ENCODE data around the gene UBAP1. TPM values are rescaled to one million over a fixed set of nuclear protein-coding genes. Genes with fewer than 3 reads are reported as not detected.
"Not testable (repeated sequence)": the region's sequence is repeated elsewhere in the genome, so short reads cannot be mapped to it uniquely, and the experiment has no call there.

The UBAP1 gene
- total and polyA plus RNA-seq, 9 donors, result 17.9 to 37.4 (median 33.0) TPM

DNA sequence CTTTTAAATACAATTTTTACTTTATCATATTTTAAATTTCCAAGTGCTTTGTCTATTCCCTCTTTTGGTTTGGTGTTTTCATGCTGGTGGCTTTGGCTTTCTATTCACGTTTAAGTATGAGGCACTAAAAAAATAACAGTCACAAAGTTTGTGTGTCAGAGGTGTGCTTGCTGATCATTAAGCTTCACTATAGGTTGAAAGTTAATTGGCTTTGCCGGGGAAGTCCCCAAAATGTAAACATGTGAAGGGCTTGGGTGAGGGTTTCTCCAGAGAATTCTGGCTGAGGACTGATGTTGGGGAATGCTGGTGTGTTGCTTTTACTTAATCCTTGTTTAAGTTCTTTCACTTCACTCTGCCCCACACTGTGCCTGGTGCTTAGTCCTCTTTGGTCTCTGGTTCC is 66.4 kb downstream of the UBAP1 start:
- not testable (repeated sequence) for H3K9me3 ChIP-seq (replicated peaks; ENCODE audit: control insufficient read depth, low read depth, low read length); H3K27ac ChIP-seq (ENCODE audit: low read length); DNase-seq; H3K4me3 ChIP-seq (ENCODE audit: low read length); H3K4me1 ChIP-seq (ENCODE audit: control insufficient read depth, insufficient read depth, low read length); H3K27me3 ChIP-seq (ENCODE audit: control insufficient read depth, insufficient read depth, low read length)
- peaks cover 52% of the 10 kb centered on the region for H3K36me3 ChIP-seq (ENCODE audit: control insufficient read depth, insufficient read depth, low read length)
- WGBS (ENCODE audit: insufficient coverage), result no CpG with 5 or more reads among the region's 2 CpGs

- Histone ChIP-seq H3K27me3 (ENCODE audit: control insufficient read depth, insufficient read depth, low read length) (no peaks in the 10 kb centered on the region), H3K9me3 (replicated peaks; ENCODE audit: control insufficient read depth, low read depth, low read length) (no peaks in the 10 kb centered on the region), H3K36me3 (ENCODE audit: control insufficient read depth, insufficient read depth, low read length) (peaks cover 57% of the 10 kb centered on the region), H3K4me1 (ENCODE audit: control insufficient read depth, insufficient read depth, low read length) (peaks cover 8% of the 10 kb centered on the region), H3K4me3 (ENCODE audit: low read length) (no peak overlapping the region), H3K27ac (ENCODE audit: low read length) (no peak overlapping the region)
- peak; percentile 37 for DNase-seq
- no CpG with 5 or more reads among the region's 2 CpGs for whole genome bisulfite sequencing (ENCODE audit: insufficient coverage)
Measured at GRCh38 chr9:34246453-34246852, 67.6 kb downstream of the UBAP1 start.

DNA sequence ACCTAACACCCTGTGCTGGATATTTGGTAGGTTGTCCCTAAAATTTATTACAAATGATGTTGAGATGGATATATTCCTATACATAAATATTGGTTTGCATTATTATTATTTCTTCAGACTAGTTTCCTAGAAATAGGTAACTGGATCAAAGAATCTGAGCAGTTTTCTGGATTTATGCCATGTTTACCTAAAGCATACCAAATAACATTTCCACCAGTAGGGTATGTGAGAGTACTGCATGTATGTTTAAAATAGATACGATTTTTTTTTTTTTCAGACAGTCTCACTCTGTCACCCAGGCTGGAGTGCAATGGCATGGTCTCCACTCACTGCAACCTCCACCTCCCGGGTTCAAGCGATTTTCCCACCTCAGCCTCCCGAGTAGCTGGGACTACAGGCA is 68.9 kb downstream of the UBAP1 start:
- not testable (repeated sequence) for H3K9me3 ChIP-seq (replicated peaks; ENCODE audit: control insufficient read depth, low read depth, low read length); H3K27me3 ChIP-seq (ENCODE audit: control insufficient read depth, insufficient read depth, low read length); H3K4me3 ChIP-seq (ENCODE audit: low read length); H3K4me1 ChIP-seq (ENCODE audit: control insufficient read depth, insufficient read depth, low read length); H3K27ac ChIP-seq (ENCODE audit: low read length); DNase-seq
- no CpG with 5 or more reads among the region's 4 CpGs for WGBS (ENCODE audit: insufficient coverage)
- peaks cover 57% of the 10 kb centered on the region for H3K36me3 ChIP-seq (ENCODE audit: control insufficient read depth, insufficient read depth, low read length)

GRCh38 chr9:34249274-34249673 is 70.4 kb downstream of the UBAP1 start:
- no peak for DNase-seq
- Histone ChIP-seq H3K27me3 (ENCODE audit: control insufficient read depth, insufficient read depth, low read length) (no peaks in the 10 kb centered on the region), H3K4me1 (ENCODE audit: control insufficient read depth, insufficient read depth, low read length) (peaks cover 22% of the 10 kb centered on the region), H3K4me3 (ENCODE audit: low read length) (no peak overlapping the region), H3K27ac (ENCODE audit: low read length) (no peak overlapping the region), H3K36me3 (ENCODE audit: control insufficient read depth, insufficient read depth, low read length) (peaks cover 63% of the 10 kb centered on the region), H3K9me3 (replicated peaks; ENCODE audit: control insufficient read depth, low read depth, low read length) (no peaks in the 10 kb centered on the region)
- WGBS (ENCODE audit: insufficient coverage), result 97% methylated on average over 7 of the region's 7 CpGs

DNA sequence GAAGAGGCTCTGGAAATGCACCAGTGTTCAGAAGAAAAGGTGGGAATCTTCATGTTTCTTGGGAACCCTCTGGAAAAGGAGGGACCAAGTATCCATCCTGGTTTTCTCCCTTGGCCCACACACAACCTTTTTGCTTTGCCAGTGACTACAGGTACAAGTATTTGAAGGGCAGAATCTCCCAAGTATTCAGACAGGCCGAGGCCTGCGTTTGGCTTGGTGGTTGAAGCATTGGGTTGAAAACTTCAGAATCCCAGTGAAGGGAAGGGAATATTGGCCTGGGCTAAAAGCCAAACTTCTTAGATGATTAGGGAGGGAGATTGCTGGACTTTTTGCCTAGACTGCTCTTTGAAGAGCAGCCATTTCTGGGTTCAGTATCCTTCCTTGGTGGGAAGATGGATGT is 71.9 kb downstream of the UBAP1 start:
- H3K36me3 ChIP-seq (ENCODE audit: control insufficient read depth, insufficient read depth, low read length), result peaks cover 75% of the 10 kb centered on the region
- no peak overlapping the region for H3K4me3 ChIP-seq (ENCODE audit: low read length)
- WGBS (ENCODE audit: insufficient coverage), result 70% methylated on average over 2 of the region's 2 CpGs
- H3K4me1 ChIP-seq (ENCODE audit: control insufficient read depth, insufficient read depth, low read length), result peaks cover 35% of the 10 kb centered on the region
- DNase-seq, result no peak
- no peaks in the 10 kb centered on the region for H3K9me3 ChIP-seq (replicated peaks; ENCODE audit: control insufficient read depth, low read depth, low read length)
- no peaks in the 10 kb centered on the region for H3K27me3 ChIP-seq (ENCODE audit: control insufficient read depth, insufficient read depth, low read length)
- no peak overlapping the region for H3K27ac ChIP-seq (ENCODE audit: low read length)

DNA sequence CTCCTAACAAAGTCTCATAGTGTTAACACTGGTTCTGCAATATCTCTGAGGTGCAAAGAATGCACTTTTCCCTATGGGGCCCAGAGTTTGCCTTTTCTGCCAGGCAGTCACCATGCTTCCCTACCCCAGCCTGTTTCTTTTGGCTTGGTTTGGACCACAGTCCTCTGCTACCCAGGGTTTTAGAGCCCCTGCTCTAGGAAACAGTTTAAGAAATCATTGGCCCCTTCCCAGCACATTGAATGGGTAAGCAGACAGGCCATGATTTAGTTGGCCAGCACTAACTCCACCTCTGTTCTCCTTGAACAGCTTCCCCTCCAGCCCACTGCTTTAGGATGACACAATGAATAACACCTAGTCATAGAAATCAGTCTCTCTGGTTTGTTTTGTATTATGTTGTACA is 73.2 kb downstream of the UBAP1 start:
- Histone ChIP-seq H3K9me3 (replicated peaks; ENCODE audit: control insufficient read depth, low read depth, low read length) (no peaks in the 10 kb centered on the region), H3K27ac (ENCODE audit: low read length) (no peak overlapping the region), H3K36me3 (ENCODE audit: control insufficient read depth, insufficient read depth, low read length) (peaks cover 84% of the 10 kb centered on the region), H3K27me3 (ENCODE audit: control insufficient read depth, insufficient read depth, low read length) (no peaks in the 10 kb centered on the region), H3K4me3 (ENCODE audit: low read length) (no peak overlapping the region), H3K4me1 (ENCODE audit: control insufficient read depth, insufficient read depth, low read length) (peaks cover 37% of the 10 kb centered on the region)
- DNase-seq, result no peak

- Histone ChIP-seq H3K9me3 (replicated peaks; ENCODE audit: control insufficient read depth, low read depth, low read length) (no peaks in the 10 kb centered on the region), H3K36me3 (ENCODE audit: control insufficient read depth, insufficient read depth, low read length) (peaks cover 92% of the 10 kb centered on the region), H3K4me1 (ENCODE audit: control insufficient read depth, insufficient read depth, low read length) (peaks cover 40% of the 10 kb centered on the region), H3K27me3 (ENCODE audit: control insufficient read depth, insufficient read depth, low read length) (no peaks in the 10 kb centered on the region), H3K4me3 (ENCODE audit: low read length) (no peak overlapping the region), H3K27ac (ENCODE audit: low read length) (no peak overlapping the region)
- peak; percentile 67 for DNase-seq
- 66% methylated on average over 7 of the region's 10 CpGs for WGBS (ENCODE audit: insufficient coverage)
Measured at GRCh38 chr9:34252670-34253459, 74.0 kb downstream of the UBAP1 start.

DNA sequence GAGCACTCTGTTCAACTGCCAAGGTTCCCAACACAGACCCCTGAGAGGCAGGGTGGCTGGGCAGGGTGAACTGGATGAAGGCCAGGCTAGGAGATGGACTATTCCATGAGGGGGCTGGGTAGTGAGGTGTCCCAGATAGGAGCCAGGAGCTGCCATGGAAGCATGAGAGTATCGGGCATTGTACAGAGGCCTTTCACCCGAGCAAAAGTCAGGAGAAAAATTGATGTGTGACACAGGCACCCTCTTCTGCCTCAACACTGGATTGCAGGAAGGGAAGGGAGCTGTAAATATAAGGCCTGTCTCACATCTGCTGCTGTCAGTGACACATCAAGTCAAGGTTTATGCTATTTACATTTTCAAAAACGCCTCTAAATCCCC is 74.6 kb downstream of the UBAP1 start:
- Histone ChIP-seq H3K27ac (ENCODE audit: low read length) (no peak overlapping the region), H3K27me3 (ENCODE audit: control insufficient read depth, insufficient read depth, low read length) (no peaks in the 10 kb centered on the region), H3K4me1 (ENCODE audit: control insufficient read depth, insufficient read depth, low read length) (peaks cover 43% of the 10 kb centered on the region), H3K9me3 (replicated peaks; ENCODE audit: control insufficient read depth, low read depth, low read length) (no peaks in the 10 kb centered on the region), H3K4me3 (ENCODE audit: low read length) (no peak overlapping the region), H3K36me3 (ENCODE audit: control insufficient read depth, insufficient read depth, low read length) (peaks cover 94% of the 10 kb centered on the region)
- WGBS (ENCODE audit: insufficient coverage), result 54% methylated on average over 2 of the region's 3 CpGs
- peak; percentile 55 for DNase-seq

DNA sequence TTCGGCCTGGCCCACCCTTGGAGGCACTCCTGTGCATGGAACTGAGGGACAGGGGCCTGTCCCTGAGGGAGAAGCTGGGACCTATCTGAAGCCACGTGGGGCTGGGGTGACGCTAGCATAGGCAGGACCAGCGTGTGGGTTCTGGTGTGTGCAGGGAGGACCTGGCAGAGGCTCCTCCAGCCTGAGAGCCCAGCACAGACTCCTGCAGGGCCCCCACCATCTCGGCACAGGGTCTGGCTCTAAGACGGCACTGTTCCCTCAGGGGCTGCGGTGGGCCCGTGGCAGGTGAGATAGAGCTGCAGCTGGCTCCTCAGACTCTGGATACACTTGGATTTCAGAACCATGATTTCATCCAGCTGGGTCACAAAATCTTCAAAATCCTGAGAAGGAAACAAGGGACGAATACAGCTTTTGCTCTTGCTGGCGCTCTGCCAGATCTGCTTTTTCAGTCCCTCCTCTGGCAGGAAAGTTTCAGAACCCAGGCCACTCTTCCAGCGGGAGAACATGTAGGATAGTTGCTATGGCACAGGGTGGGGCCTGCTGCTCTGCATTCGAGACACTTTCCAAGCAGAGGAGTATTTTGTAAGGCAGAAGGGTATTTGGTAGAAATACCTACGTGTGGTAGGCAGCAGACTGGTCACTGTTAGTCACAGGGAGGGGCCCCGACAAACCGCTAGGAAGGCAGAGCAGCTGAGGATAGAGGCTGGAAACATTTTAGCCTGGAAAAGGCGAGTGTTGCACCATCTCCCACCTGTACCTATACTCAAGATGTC is 75.5 kb downstream of the UBAP1 start:
- peaks cover 43% of the 10 kb centered on the region for H3K4me1 ChIP-seq (ENCODE audit: control insufficient read depth, insufficient read depth, low read length)
- peaks cover 93% of the 10 kb centered on the region for H3K36me3 ChIP-seq (ENCODE audit: control insufficient read depth, insufficient read depth, low read length)
- H3K4me3 ChIP-seq (ENCODE audit: low read length), result no peak overlapping the region
- 52% methylated on average over 10 of the region's 16 CpGs for WGBS (ENCODE audit: insufficient coverage)
- H3K27ac ChIP-seq (ENCODE audit: low read length), result no peak overlapping the region
- no peaks in the 10 kb centered on the region for H3K27me3 ChIP-seq (ENCODE audit: control insufficient read depth, insufficient read depth, low read length)
- H3K9me3 ChIP-seq (replicated peaks; ENCODE audit: control insufficient read depth, low read depth, low read length), result no peaks in the 10 kb centered on the region
- DNase-seq, result peak; percentile 50

GRCh38 chr9:34254966-34255825 is 76.4 kb downstream of the UBAP1 start:
- DNase-seq, result peak; percentile 47
- Histone ChIP-seq H3K27me3 (ENCODE audit: control insufficient read depth, insufficient read depth, low read length) (no peaks in the 10 kb centered on the region), H3K27ac (ENCODE audit: low read length) (no peak overlapping the region), H3K4me3 (ENCODE audit: low read length) (no peak overlapping the region), H3K9me3 (replicated peaks; ENCODE audit: control insufficient read depth, low read depth, low read length) (no peaks in the 10 kb centered on the region), H3K4me1 (ENCODE audit: control insufficient read depth, insufficient read depth, low read length) (peaks cover 38% of the 10 kb centered on the region), H3K36me3 (ENCODE audit: control insufficient read depth, insufficient read depth, low read length) (peaks cover 88% of the 10 kb centered on the region)
- WGBS (ENCODE audit: insufficient coverage), result 69% methylated on average over 8 of the region's 10 CpGs
